Panc1 (cell line): Measurements from ENCODE around the gene PPP1R26.

Experiments
- POLR2AphosphoS5 ChIP-seq: IDR thresholded peaks from 2 replicates; pipeline ENCODE4 v1.6.1; 2012; ENCODE audit warnings: mild to moderate bottlenecking, low read depth, low read length, moderate library complexity
- TF ChIP-seq, protein P1 (sequence below): fragments of 450-650 bp; IDR thresholded peaks from 2 replicates; pipeline ENCODE4 v1.5.1; 2017; ENCODE audit warnings: mild to moderate bottlenecking
- TF ChIP-seq, protein P2 (sequence below), 2 experiments: IDR thresholded peaks; 2 replicates each; pipeline ENCODE4 v1.6.1; 2011 to 2012; ENCODE audit warnings: low read depth in 2 of 2, control low read depth in 1 of 2, low read length in 1 of 2, mild to moderate bottlenecking in 1 of 2, moderate library complexity in 1 of 2; ENCODE audit not compliant: insufficient read depth in 1 of 2

DNA sequence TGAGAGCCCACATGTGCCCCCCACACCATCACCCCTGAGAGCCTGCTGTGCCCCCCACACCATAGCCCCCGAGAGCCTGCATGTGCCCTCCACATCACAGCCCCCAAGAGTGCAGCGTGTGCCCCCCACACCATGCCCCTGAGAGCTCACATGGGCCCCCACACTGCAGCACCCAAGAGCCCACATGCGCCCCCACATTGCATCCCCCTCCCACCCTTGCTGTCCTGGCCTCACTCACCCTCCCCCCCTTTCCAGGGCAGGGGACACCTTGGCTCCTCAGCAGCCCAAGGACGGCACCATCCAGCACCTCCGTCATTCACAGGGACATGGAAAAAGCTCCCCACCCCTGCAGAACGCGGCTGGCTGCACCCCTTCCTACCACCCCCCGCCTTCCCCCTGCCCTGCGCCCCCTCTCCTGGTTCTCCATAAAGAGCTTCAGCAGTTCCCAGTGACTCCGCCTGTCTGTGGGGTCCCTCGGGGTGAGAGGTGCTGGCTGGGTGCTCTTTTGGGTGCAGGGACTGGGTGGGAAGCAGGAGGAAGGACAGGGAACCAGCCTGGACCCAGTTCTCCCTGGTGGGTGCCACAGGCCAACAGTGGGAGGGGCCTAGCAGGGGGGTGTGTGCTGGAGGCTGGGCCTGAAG is 46.6 kb downstream of the PPP1R26 start:
- TF ChIP-seq, protein P1, sequence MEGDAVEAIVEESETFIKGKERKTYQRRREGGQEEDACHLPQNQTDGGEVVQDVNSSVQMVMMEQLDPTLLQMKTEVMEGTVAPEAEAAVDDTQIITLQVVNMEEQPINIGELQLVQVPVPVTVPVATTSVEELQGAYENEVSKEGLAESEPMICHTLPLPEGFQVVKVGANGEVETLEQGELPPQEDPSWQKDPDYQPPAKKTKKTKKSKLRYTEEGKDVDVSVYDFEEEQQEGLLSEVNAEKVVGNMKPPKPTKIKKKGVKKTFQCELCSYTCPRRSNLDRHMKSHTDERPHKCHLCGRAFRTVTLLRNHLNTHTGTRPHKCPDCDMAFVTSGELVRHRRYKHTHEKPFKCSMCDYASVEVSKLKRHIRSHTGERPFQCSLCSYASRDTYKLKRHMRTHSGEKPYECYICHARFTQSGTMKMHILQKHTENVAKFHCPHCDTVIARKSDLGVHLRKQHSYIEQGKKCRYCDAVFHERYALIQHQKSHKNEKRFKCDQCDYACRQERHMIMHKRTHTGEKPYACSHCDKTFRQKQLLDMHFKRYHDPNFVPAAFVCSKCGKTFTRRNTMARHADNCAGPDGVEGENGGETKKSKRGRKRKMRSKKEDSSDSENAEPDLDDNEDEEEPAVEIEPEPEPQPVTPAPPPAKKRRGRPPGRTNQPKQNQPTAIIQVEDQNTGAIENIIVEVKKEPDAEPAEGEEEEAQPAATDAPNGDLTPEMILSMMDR: no peak
- no peak for TF ChIP-seq POLR2AphosphoS5
- TF ChIP-seq, protein P2, sequence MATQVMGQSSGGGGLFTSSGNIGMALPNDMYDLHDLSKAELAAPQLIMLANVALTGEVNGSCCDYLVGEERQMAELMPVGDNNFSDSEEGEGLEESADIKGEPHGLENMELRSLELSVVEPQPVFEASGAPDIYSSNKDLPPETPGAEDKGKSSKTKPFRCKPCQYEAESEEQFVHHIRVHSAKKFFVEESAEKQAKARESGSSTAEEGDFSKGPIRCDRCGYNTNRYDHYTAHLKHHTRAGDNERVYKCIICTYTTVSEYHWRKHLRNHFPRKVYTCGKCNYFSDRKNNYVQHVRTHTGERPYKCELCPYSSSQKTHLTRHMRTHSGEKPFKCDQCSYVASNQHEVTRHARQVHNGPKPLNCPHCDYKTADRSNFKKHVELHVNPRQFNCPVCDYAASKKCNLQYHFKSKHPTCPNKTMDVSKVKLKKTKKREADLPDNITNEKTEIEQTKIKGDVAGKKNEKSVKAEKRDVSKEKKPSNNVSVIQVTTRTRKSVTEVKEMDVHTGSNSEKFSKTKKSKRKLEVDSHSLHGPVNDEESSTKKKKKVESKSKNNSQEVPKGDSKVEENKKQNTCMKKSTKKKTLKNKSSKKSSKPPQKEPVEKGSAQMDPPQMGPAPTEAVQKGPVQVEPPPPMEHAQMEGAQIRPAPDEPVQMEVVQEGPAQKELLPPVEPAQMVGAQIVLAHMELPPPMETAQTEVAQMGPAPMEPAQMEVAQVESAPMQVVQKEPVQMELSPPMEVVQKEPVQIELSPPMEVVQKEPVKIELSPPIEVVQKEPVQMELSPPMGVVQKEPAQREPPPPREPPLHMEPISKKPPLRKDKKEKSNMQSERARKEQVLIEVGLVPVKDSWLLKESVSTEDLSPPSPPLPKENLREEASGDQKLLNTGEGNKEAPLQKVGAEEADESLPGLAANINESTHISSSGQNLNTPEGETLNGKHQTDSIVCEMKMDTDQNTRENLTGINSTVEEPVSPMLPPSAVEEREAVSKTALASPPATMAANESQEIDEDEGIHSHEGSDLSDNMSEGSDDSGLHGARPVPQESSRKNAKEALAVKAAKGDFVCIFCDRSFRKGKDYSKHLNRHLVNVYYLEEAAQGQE (IDR thresholded peaks at IDR 0.05; ENCODE audit: insufficient read depth in 1 of 2, low read depth in 2 of 2, low read length in 1 of 2): no peak
